Cerebellar cortex (tissue), 1 donor: ENCODE results near the gene PABPN1L.
"Not testable (repeated sequence)": the region's sequence is repeated elsewhere in the genome, so short reads cannot be mapped to it uniquely, and the experiment has no call there.

Experiments
- DNase-seq: peaks from one replicate; pipeline ENCODE4 v3.0.0-alpha.2; 2015; ENCODE audit warnings: low spot score

PABPN1L gene

DNA sequence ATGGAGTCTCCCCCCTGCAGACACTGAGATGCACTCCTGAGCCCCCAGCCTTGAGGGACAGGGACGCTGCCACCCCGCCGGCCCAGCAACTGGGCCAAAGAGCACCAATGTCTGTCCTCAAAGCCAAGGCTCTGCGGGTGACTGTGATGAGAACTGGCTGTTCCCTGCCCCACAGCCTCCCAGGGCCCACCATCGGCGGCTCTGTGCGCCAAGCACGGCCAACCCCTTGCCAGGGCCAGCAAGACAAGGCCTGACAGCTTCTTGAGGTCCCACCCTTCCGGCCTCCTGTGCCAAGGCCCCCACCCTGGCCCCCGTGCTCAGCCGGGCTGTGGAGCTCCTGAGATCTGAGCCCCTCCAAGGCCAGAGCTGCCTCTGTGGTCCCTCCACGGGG, 34.2 kb upstream of the PABPN1L start:
- DNase-seq, result peak; percentile 59

DNA sequence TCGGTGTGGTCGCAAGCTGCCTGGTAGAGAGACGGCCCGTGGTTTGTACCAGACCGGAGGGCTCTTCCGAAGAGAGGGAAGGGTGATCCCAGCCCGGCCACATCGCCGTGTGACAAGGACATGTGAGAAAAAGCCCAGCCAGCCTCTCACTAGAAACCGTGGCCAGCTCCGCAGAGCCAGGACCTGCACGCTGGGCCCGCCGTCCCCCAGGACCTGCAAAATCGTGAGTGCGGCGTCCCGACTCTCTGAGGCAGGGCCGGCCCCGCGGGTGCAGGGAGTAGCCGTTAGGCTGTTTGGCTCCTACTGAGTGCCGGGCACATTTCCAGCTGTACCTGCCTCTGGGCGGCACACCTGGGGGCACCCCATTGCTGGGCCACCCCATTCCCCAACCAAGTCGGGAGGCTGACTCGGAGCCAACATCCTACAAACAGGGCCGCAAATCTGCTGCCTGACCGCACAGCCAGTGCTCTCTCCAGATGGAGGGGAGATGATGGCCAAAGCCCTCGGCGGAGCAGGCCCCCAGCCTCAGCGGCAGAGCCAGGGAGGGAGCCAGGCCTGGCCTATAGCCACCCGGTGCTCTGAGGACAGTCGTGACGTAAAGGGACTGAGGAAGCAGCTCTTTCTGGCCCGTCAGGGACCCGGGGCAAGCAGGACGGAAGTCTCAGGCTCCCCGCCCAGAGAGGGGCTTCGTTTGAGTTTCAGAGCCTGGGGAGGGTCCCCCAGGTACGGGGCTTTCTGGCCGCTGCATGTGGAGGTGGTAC, 33.6 kb upstream of the PABPN1L start:
- DNase-seq, result peak; percentile 59

DNA sequence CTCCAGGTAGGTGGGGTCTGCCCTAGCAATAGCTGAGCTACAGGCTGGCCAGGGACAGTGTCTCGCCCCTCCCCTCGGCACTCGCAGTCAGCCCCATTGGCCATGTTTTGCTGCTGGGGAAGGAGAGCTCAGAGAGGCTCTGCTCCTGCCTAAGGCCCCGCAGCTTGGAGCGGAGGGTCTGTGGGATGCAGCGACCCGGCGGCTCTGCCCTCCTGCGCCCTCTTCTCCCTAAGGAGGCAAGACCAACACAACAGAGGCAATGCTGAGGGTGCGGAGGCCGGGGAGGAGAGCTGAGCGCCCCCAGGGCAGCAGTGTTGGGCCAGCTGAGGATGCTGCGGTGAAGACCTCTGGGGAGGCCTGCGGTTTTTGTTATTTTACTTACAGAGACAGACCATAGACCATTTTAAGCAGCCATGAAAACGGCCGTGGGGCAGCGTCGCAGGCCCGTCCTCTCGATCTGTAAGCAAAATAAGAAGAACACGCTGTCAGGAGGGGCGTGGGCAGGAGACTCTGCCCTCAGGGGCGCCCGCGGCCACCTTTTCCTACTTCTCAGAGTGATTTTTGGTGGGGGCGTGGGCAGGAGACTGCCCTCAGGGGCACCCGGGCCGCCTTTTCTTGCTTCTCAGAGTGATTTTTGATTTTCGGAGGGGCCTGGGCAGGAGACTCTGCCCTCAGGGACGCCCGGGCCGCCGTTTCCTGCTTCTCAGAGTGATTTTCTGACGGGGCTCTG, 31.4 kb upstream of the PABPN1L start:
- DNase-seq, result no peak

DNA sequence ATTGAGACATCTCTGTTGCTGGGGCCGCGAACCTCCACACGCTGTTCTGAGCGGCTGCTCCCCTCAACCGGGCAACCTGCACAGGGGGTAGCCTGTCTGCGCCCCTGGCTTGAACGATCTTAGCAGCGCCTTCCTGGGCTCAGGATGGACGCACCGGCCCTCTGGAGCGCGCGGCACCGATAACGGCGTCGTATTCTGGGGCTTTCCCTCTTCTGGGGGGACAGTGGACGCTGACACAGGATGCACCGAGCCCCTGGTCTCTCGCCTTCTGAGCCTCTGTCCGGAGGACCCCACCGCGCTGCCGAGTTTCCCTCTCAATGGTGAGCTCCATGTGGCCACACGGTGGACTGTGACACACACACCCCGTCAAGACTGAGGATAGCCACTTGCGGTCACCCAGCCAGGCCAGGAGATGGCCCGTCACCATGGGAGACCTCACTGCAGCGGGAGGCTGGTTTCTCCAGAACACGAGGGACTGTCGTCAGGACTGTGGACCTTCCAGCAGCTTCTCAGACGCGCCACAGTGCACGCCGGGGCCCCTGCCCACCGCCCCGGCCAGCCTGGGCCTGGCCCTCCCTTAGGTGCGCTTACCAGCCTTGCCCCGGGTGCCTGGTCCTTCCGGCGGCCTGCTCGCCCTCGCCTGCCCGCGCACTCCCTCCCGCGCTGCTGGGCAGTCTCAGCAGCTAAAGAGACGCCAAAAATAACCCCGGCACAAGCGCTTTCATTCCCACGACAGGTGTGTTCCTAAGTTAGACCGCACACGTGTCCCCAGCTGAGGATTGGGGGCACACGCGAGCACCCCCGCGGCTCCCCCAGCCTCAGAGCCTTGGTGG, 30.0 kb upstream of the PABPN1L start:
- no peak for DNase-seq

DNA sequence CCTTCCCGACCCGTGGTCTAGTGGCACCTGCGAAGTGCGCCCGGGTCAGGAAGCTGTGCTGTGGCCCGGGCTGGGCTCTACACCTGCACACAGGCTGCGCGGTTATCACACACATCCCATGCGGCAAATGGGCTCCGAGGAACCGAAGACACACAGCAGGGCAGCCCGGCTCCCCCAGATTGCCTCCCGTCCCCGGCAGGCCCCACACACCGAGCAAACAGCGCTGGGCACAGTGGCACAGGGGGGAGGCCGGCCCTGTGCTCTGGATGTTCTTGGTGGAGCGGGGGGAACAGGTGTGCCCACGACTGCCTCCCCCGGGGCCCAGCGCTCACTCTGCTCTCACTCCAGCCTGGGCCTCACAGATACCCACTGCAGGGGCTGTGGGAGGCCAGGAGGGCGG, 28.9 kb upstream of the PABPN1L start:
- no peak for DNase-seq

DNA sequence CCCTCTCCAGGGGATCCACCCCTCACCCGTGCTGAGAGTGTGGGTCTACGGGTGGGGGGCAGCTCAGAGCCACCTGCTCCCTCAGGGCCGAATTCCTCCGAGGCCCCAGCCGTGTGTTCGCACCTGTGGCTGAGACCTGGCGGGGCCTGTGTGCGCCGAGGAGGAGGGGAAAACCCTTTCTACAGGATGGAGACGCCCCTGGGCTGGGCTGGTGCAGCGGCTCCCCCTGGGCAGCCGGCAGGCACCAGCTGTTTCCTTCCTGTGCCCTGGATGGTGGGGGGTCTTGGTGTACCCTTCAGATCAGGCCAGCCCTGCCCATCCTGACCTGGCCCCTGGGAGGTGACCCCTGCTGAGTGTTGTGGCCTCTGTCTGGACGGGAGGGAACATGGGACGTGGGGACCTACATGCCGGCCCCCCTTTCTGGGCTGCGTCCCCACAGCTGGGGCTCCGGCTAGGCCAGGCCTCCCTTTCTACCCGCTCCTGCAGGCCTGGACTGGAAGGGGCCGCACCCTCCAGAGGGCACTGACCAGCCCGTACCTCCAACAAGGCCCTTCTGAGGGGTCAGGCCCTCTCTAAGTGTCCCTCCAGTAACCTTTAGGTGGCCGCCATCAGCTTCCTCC, 28.3 kb upstream of the PABPN1L start:
- DNase-seq, result no peak

DNA sequence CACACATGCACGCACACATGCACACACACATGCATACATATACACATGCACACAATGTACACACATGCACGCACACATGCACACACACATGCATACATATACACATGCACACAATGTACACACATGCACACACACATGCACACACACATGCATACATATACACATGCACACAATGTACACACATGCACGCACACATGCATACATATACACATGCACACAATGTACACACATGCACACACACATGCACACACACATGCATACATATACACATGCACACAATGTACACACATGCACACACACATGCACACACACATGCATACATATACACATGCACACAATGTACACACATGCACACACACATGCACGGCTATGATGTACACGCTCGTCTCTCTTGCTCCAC, 27.8 kb upstream of the PABPN1L start:
- DNase-seq, result not testable (repeated sequence)

DNA sequence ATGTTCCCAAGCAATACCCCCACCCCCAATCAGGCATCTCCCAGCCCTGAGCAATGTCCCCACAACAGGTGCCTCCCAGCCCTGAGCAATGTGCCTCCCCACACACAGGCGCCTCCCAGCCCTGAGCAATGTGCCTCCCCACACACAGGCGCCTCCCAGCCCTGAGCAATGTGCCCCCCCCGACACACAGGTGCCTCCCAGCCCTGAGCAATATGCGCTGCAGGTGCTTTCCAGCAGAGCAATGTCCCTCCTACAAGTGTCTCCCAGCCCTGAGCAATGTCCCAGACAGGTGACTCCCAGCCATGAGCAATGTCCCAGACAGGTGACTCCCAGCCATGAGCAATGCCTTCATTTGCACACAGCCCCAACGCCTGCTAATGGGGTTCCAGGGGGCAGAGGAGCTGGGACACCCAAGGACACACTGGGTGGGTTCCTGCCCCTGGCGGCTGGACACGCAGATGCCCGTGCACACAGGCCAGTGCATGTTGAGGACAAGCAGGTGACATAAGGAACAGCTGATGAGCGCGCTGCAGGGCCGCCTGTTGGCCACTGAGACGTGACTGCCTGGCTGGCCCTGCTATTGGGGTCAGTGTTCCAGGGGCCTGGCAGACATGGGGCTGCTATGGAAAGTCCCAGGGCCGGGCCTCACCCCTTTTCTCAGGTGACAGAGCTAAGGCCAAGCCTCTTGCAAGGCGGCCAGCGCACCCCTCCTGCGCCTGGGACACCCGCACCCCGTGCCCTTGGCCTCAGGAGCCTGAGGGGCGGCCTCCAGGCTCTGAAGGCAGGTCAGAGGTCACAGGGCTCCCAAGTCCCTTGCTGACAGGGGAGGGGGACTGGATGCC, 26.9 kb upstream of the PABPN1L start:
- DNase-seq, result no peak

DNA sequence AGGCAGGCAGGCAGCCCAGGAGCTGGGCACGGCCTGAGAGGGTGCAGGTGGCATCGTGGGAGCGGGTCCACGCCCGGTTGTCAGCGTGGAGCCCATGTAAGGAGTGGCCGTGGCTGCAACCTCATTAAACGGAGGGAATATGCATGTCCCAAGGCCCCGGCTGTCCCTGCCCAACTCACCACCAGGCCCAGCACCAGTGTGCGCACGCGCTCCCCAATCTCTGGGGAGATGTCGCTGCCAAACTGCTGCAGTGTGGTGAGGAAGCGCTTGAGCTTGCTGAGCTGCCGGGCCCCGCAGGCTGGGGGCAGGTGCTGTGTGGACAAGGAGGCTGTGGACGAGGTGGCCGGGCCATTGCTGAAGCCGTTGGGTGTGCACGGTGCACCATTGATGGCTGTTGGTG, 25.6 kb upstream of the PABPN1L start:
- no peak for DNase-seq

DNA sequence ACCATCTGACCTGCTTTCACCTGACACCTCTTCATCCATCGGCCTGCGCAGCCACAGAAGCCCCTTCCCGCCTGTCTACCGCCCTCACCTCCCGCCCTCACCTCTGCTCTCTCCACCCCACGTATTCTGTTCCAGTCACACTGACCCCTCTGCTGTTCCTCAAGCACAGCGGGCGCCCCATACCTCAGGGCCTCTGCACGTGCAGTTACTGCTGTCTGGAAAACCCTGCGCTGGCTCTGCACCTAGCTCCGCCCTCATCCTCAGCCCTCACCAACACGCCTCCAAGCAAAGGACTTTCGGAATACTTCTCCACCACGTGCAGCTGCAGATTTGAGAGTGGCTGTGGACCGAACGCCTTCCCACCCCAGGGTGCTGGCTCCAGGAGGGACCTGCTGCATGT, 24.6 kb upstream of the PABPN1L start:
- no peak for DNase-seq

DNA sequence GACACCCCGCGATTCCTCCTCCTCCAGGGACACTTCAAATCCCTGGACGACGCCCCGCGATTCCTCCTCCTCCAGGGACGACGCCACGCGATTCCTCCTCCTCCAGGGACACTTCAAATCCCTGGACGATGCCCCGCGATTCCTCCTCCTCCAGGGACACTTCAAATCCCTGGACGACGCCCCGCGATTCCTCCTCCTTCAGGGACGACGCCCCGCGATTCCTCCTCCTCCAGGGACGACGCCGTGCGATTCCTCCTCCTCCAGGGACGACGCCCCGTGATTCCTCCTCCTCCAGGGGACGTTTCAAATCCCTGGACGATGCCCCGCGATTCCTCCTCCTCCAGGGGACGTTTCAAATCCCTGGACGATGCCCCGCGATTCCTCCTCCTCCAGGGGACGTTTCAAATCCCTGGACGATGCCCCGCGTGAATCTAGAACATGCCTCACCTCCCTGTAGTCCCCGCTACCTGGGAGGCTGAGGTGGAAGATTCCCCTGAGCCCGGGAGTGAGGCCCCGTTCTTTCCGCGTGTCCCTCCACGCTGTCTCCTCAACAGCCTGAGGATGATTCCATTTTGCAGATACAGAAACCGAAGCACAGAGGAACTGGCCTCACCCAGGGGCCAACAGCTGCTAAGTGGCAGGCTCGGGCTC, 23.4 kb upstream of the PABPN1L start:
- not testable (repeated sequence) for DNase-seq

DNA sequence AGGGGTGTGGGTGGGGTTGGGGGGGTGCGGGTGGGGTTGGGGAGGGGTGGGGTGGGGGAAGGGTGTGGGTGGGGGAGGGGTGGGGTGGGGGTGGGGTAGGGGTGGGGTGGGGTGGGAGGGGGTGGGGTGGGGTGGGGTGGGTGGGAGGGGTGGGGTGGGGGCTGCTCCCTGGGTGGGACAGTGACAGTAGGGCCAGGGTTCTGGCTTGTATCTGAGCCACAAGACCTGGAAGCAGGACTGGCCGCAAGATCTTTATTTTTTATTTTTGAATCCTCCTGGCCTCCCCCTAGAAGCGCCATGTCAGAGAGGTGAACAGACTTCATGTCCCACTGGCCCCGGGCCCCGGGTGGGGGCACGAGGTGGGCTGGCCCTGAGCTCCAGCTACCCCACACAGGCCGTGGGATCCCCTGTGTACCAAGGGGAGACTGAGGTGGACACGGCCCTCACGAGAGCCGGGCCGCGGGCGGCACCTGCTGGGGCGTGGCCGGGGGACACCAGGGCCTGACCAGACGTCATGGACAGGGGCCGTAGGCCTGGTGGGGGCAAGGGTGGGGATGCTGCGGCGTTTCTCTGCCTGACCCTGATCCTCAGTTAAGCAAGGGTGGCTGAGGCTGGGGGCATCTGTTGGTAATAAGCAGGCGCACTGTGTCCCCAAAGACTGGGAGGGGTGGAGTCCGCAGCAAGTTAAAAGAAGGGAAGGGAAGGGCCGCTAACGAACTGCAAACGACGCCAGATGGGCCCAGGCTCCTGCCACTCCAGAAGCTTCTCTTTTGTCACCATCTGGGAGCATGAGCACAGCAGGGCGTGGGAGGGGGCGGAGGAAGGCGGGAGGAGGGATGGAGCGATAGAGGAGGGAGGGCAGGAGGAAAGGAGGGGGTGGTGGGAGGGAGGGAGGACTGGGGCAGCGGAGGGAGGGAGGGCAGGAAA, 22.3 kb upstream of the PABPN1L start:
- DNase-seq, result no peak

DNA sequence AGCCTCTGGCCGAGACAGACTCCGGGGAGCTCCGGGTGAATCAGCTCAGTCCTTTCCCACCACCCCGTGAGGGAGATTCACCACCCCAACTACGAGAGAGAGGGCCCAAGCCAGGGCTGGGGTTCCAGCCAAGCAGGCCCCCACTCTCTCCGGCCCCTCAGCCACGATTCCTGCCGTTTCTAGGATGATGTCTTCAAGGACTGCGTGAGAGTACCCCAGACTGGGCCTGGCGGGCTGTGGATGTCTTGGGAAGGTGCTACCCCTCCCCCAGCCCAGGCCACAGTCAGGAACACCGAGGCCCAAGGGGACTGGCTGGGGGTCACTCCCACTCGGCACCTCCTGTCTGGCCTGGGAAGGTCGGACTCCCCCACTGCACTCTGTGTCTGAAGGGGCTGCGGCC, 21.6 kb upstream of the PABPN1L start:
- no peak for DNase-seq

DNA sequence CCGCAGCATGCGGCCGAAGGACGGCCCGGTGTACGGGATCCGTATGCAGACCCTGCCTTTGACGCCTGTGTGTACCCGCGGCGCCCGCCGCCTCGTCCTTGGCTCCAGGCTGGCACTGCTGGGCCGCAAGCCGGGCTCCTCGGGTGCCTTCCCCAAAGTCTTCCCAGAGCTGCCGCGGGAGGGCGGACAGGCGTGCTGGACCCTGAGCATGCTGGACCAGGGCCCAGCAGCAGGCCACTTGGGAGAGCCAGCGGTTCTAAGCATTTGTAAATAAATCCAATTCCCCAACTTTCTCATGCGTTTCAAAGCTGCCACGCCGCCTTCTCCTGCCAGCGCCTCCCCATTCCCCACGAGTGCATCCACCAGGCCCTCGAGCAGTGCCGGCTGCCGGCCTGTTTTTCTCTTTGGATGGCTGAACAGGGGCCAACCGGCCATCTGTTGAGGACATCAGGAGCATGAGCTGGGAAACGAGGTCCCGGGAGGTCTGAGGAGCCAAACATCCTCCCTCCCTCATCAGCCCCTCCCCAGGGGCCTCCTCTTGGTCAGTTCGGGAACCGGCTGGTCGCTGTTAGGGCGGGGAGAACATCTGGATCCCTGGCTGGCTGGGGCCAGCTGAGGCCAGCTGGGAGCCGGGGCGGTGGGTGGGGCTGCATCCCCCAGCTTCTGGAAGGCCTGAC, 20.5 kb upstream of the PABPN1L start:
- peak; percentile 88 for DNase-seq

DNA sequence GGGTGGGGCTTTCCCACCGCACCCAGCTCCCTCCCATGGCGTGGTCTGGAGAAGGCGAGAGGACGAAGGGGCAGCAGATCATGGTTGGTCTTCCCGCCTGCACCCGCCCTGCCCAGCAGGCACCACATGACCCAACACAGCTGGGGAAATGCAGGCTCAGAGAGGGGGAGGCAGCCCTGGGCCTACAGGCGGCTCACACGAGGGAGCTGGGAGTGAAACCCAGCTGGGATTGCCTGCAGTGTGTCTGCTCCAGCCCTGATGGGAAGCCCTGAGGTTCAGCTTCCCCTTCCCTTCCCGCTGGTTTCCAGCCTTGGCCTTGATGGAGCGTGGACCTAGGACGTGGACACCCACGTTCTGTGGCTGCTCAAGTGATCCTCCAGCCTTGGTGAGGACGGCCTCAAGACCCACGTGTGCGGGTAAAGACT, 20.0 kb upstream of the PABPN1L start:
- no peak for DNase-seq

DNA sequence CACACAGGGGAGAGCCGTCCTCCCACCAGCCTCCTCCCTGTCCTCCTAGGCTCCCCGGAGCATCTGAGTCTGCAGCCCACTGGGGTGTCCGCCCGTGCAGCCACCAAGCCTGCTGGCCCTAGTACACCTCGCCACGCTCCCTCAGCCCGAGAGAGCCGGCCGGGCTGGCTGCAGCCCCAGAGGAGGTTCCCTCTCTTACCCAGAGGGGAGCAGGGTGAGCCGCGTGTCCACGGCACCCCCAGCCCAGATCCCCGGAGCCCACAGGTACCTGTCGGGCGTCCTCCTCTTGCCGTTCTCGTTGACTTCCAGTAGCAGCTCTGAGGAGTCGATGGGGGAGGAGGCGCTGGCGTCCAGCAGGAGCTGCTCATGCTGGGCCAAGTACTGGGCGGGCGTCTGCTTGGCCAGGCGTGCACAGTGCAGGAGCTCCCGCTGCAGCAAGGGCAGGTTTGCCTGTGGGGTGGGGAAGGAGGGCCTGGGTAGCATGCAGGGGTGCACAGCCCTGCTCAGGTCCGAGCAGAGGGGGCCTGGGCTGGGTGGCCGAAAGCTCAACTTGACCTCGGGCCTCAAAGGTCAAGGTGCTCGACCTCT, 19.3 kb upstream of the PABPN1L start:
- DNase-seq, result peak; percentile 76

DNA sequence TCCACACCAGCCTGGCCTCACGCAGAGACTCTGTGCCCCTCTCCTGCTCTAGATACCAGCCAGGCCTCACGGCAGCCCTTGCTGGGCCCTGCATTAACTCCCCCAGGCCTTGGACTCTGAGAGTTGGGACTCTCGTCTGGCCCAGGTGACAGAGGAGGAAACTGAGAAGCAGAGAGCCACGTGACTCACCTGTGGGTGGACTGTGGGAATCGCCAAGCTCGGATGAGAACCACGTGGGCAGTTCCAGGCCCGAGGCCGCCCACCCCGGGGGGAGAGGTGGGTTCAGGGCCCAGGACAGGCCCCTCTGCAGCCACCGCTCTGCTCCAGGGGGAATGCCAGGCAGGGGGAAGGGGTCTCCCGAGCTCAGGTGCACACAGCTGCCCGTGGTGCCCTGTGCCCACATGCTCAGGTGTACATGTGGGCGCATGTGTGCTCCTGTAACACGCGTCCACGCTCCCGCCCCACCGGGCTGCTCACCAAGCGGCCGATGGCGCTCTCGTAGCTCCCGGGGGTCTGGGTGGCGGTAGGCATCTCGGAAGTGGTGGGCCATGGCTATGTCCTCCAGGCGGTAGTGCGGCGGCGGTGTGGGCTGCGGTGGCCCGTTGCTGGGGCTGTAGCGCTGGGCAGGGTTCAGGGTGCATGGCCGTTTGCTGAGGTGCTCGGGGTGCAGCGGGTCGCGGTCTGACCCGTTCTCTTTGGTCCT, 18.3 kb upstream of the PABPN1L start:
- no peak for DNase-seq

DNA sequence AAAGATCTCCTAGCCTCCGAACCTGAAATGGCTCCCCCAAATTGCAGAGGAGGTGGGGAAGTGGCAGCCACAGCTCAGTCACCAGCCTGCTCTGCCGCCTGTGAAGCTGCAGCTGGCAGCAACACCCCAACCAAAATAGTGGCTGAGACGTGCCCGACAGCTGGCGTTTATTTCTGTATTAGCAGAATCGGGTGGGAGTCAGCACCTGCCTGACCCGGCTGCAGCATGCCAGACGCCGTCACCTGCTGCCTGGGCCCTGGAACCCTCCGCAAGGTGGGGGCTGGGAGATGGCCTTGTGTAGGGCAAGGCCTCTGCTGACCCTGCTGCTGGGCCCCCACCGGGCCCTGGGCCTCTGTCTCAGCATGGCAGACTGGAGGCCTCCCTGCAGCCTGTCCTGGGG, 17.5 kb upstream of the PABPN1L start:
- DNase-seq, result no peak
